GM18868 (cell line): ENCODE data around the gene MAP2K7.
"Not testable (repeated sequence)": the region's sequence is repeated elsewhere in the genome, so short reads cannot be mapped to it uniquely, and the experiment has no call there.

ENCODE experiments used
- ATAC-seq: cut with Tn5 transposase; IDR thresholded peaks from one replicate; pipeline ENCODE4 v1.9.1; 2021; ENCODE audit warnings: mild to moderate bottlenecking, moderate library complexity; ENCODE audit not compliant: unreplicated experiment

The MAP2K7 gene

DNA sequence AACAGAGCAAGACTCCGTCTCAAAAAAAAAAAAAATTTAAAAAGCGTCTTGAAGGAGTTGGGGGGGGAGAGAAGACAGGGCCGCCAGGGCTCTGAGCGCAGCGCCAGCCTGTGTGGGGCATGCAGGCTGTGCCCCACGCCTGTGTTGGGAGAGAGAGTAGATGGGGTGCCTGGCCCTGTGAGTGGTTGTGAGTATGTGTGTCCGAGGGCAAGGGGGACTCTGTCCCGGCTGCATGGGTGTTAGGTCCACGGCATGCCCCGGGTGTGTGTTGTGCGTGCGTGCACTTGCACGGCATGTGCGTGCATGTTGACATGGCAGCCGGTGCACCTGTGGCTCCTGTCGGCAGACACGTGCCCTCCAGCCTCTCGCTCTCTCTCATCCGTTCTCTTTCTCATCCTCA is 3.4 kb downstream of the MAP2K7 start:
- no peak for ATAC-seq

DNA sequence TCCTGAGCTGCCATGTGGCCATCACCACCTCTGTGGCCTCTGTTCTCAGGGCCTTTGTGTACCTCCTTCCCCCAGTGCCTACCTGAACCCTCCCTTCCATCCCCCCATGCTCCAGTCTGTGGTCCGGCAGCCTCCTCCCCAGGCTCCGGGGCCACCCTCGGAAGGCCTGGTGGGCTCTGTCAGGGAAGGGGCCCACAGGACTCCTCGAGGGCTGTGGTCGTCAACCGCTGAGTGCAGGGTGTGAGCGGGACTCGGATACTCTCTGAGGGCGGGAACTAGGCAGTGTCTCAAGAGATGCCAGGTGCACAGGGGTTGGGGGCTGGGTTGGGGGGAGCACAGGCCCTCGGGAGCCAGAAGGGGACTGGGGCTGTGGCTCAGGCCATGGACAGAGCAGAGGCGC is 3.9 kb downstream of the MAP2K7 start:
- ATAC-seq: no peak

DNA sequence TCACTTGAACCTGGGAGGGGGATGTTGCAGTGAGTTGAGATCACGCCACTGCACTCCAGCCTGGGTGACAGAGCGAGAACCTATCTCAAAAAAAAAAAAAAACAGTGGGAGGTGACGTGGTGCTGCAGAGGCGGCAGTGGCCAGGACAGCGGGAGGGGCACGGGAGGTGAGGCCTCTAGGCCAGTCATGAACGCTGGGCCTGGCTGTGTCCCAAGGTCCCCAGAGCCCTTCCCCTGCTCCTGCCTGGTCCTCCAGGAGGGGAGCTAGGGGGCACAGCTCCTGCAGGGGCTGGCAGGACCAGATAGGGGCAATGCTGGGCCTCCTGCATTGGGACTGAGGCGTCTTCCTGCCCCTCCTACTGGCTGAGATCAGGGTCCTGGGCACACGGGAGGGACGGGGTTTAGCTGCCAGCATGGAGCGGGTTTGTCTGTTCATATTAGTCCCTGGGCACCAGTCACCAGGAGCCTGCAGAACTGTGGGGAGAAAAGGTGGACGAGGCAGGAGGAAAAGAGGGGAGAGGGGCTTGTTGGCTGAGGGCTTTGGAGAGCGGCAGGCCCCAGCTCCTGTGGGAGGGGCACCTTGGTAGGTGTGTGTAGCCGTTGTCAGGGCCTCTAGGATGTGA is 4.5 kb downstream of the MAP2K7 start:
- ATAC-seq: no peak

DNA sequence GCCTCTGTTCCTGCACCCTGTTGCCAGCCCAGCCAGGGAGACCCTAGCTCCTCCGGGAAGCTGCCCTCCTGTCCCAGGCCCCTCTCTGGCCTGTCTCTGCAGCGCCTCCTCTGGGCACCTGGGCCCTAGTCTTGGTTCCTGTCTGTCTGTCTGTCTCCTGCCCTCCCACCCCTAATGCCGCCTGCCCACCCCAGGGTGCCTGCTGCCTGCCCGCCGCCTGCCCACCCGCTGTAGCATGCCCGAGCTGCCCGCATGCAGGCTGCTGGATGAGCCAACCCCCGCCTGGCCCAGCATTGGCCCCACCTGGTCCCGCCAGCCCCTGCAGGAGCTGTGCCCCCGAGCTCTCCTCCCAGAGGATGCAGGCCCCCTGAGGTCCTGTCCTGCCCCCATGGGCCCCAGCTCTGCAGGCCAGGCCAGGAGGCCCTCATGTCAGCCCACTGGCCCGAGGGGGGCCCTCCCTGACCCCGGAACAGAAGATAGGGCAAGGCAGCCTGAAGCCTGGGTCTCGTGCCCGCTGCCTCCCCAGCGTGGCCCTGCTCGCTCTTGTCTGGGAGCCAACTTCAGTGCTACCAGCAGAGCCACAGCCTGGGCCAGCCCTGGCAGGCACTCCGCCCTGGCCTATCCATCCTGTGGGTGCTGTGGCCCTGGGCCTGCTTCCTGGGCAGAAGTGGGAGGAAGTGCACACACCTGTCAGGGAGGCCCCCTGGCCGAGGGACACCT is 5.2 kb downstream of the MAP2K7 start:
- ATAC-seq: no peak

DNA sequence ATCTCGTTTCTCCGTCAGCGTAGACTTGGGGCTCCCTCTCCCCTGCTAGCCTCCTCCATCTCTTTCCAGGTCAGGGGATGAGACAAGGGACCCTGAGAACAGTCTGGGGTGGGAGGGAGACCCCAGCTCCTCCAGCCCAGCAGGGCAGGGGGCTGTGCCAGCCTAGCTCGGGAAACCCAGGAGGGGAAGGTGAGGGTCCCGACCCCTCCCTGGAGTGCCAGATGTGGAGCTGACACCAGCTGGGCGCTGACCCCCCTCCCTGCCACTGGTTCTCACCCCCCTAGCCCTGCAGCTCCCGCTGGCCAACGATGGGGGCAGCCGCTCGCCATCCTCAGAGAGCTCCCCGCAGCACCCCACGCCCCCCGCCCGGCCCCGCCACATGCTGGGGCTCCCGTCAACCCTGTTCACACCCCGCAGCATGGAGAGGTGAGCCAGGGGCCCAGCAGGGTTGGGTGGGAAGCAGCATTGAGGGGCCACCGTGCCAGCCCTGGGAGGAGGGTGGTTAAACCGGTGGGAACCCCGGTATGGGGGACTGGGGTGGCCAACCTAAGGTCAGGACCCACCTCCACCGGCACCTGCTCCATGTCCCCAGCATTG is 5.9 kb downstream of the MAP2K7 start:
- no peak for ATAC-seq

DNA sequence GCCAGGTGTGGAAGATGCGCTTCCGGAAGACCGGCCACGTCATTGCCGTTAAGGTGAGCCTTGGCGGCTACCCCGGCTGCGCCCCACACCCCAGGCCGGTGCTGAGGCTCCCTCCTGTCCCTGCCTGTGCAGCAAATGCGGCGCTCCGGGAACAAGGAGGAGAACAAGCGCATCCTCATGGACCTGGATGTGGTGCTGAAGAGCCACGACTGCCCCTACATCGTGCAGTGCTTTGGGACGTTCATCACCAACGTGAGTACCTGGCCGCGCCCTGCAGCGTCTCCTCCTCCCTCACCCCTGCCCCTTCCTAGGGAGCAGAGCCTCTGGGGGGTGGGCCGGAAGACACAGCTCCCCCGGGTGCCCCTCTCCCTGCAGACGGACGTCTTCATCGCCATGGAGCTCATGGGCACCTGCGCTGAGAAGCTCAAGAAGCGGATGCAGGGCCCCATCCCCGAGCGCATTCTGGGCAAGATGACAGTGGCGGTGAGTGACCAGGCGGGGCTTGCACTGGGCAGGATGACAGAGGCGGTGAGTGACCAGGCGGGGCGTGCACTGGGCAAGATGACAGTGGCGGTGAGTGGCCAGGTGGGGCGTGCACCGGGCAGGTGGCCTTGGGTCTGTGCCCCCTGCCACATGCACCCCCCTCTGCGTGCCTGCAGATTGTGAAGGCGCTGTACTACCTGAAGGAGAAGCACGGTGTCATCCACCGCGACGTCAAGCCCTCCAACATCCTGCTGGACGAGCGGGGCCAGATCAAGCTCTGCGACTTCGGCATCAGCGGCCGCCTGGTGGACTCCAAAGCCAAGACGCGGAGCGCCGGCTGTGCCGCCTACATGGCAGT is 6.9 kb downstream of the MAP2K7 start:
- ATAC-seq: no peak

DNA sequence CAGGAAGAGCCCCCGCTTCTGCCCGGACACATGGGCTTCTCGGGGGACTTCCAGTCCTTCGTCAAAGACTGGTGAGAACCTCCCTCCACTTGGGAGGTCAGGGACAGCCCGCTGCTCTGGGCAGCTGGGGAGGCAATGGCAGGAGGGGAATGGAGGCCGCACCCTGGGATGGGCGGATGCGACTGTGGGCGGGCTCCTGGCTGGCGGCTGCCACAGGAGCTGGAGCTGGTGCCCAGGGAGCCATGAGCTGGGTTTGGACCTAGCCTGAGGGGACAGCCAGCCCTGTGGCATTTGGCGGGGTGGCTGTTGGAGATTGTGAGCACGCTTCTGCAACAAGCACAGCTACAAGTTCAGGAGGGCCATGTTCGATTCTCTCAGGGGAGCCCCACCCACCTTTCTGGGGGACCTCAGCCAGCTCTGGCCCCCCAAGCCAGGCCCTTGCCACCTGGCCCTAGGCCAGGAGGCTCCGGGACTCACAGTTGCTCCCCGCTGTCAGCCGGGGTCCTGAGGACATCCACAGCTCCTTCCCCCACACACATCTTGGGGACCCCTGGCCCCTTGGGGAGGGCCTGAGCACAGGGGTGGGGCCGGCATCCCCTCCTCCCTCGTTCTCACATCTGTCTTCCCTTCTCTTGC is 7.9 kb downstream of the MAP2K7 start:
- ATAC-seq: no peak

DNA sequence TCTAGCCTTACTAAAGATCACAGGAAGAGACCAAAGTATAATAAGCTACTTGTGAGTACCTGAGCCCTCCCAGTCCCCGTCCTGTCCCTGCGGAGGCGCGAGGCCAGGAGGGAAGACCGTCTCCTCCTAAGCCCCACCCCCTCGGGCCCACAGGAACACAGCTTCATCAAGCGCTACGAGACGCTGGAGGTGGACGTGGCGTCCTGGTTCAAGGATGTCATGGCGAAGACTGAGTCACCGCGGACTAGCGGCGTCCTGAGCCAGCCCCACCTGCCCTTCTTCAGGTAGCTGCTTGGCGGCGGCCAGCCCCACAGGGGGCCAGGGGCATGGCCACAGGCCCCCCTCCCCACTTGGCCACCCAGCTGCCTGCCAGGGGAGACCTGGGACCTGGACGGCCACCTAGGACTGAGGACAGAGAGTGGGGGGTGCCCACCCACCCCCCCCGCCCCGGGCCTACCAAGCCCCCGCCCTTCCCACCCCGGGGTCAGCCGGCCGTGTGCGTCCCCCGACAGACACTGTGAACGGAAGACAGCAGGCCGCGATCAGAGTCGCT is 8.5 kb downstream of the MAP2K7 start:
- ATAC-seq: no peak

DNA sequence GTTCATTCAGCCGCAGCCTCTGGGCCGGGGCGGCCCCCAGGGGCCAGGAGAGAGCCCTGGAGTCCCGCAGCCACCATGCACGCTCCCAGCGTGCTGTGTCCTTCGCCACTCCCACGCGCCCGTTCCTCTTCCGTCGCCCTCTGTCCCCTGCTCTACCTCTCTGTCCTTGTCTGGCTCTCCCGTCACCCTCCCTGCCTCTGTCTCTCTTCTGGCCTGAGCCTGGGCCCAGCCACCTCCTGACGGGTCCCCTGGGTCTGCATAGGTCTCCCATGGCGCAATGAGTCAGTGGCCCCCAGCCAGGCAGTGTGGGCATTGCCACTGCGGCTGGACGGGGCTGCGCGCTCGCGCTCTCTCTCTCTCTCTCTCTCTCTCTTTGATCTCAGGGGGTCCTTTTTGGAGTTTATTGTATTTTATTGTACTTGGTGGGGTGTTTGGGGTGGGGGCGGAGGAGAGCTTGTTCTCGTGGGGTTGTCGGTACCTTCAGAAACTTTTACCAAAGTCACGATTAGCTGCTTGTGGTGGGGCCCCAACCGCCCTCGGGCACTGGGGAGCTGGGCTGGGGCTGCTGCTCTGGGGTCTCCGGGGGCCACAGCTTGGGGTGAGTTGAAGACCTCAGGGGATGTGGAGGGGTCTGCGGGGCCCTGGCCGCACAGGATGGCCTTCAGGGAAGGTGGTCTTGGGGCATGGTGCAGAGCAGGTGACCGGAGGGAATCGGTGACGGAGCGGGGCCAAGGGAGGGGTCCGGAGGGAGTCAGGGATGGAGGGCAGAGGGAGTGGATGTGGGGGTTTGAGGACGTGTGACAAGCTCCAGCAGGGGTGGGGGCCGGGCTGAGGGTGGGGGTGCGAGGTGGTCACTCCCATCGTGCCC is 9.3 kb downstream of the MAP2K7 start:
- ATAC-seq: no peak

DNA sequence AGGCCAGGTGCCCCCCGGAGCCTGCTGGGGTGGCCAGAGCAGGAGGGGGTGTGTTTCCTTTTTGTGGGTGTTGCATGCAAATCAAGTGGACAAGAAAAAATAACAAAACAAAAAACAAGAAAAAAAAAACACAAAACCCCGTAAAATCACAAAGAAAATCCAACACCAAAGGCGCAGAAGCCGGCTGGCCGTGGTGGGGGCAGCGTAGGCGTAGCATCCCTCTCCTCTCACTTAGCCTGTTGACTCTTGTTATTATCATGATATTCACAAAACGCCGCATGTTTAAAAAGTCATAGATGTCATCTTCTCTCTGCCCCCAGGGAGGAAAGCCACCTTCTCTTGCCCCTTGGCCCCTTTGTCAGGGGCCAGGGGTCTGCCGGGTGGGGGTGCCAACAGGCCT is 10.0 kb downstream of the MAP2K7 start:
- ATAC-seq: no peak

DNA sequence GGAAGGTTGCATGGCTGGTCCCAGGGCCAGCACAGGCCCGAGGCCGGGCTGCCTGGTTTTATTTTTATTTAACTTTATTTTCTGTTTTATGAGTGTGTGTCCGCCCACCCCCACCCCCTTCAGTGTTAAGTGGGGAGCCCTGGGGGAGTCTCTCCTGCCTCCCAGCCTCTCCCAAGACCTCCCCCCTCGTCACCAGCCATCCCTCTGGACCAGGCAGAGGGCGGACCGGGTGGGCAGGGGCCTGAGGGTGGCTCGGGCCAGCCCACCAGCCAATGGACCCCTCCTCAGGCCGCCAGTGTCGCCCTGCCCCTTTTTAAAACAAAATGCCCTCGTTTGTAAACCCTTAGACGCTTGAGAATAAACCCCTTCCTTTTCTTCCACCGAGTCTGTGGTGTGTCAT is 10.4 kb downstream of the MAP2K7 start:
- no peak for ATAC-seq

DNA sequence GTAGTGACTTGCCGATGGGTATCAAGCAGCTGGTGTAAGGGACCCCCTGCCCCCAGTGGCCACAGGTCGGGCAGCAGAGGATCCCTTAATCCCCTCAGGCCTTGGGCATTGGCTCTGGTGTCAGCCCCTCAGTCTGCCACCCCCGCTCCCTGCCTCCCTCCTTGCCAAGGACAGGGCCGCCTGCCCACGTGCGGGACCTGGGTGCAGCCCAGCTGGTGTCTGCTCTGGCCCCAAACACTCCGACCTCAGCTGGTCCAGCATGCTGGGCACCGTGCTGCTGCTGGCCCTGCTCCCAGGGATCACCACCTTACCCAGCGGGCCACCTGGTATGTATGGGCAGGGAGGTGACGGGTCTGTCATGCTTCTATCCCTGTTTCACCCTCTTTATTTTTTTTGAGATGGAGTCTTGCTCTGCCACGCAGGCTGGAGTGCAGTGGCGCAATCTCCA is 10.9 kb downstream of the MAP2K7 start, which contains the start of gene TGFBR3L:
Gene TGFBR3L, plus strand, starts transcription at position 233 of the 448 bp plus-strand sequence.
- ATAC-seq: no peak

DNA sequence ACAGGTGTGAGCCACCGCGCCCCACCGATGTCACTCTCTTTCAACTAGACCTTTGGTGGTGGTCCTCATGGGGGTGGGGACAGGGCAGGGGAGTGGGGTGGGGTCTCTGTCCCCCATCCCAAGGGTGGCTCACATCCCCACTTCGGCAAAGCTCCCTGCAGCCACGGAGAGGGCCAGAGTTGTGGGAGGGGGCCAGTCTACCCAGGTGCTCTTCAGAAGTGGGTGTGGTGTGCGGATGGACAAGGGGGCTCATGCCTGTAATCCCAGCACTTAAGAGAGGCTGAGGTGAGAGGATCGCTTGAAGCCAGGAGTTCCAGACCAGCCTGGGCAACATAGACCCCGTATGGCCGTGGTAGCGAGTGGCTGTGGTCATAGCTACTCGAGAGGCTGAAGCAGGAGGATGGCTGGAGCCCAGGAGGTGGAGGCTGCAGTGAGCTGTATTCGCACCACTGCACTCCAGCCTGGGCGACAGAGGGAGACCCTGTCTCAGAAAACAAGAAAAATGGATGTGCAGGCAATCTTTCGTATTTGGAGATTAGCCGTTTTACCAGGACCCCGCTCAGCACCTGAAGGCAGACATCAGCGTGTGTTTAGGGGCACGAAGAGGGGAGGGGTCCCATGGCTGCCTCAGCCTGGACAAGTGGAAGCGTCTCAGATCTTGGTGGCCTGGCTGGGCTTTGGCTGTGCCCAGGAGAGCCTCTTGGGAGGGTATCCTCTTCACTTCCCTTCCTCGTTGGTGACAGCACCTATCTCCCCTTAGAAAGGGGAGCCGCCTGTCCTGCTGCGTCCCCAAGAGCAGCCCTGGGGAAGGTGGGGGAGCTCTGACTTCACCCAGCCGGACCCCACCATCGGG is 11.8 kb downstream of the MAP2K7 start:
- no peak for ATAC-seq

DNA sequence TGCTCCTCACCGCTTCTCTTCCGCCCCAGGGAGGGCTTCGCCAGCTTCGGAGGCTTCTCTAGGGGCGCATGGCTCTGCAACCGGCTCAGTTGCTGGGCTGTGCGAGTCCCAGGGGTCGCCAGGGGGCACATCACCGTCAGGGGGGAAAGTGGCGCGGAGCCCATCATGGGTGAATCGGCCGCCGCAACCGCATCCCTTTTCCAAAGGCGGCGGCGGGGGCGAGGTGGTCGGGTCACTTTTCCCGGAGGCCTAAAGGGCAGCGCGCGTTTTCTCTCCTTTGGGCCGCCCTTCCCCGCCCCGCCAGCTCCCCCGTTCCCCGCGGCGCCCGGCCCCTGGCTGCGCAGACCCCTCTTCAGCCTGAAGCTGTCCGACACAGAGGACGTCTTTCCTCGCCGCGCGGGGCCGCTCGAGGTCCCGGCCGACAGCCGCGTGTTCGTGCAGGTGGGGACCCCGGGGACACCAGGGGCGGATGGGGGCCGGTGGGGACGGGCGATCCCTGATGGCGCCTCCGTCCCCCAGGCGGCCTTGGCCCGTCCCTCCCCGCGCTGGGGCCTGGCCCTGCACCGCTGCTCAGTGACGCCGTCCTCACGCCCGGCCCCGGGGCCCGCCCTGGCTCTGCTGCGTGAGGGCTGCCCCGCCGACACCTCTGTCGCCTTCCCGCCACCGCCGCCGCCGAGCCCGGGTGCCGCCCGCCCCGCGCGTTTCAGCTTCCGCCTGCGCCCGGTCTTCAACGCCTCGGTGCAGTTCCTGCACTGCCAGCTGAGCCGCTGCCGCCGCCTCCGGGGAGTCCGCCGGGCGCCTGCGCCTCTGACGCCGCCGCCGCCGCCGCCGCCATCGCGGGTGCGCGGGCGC is 12.7 kb downstream of the MAP2K7 start:
- ATAC-seq: no peak

DNA sequence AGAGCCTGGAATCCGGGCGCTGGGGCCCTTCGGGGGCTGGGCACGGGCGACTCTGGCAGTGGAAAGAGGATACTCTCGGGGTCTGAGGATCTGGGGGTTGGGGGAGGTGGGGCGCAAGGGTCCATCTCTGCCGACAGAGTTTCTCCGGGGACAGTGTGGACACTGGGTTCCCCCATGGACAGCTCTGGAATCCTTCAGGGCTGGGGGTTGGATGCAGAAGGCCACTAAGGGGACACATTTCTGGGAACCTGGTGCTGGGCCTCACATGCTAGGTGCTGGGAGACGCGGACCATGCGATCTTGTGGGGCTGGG is 13.2 kb downstream of the MAP2K7 start:
- ATAC-seq: no peak

DNA sequence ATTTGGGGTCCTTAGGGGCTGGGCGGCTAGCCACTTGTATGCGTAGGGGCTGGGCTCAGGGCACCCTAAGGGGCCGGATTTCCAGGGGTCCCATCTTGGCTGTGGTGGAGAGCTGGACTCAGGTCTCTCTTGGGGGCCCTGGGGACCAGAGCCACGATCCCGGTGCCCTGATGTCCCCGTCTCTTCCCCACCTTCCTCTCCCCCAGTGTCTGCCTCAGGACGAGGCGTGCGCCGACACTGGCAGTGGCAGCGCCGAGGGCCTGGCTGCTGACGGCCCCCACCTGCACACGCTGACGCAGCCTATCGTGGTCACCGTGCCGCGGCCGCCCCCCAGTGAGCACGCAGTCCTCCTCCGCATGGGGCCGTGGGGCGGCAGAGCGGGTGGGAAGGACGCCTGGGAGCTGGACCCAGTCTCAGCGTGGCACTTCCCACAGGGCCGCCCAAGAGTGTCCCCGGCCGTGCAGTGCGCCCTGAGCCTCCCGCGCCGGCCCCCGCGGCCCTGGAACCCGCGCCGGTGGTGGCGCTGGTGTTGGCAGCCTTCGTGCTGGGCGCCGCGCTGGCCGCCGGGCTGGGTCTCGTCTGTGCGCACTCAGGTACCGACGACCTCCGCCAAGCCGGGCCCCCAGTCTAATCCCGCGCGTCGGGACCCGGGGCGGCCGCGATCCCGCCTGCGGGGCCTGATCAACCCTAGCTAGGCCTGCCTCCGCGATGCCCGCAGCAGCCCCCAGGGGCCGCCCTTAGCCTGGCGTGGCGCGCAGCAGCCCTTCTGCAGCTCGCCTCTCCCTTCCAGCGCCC is 13.8 kb downstream of the MAP2K7 start:
- no peak for ATAC-seq

DNA sequence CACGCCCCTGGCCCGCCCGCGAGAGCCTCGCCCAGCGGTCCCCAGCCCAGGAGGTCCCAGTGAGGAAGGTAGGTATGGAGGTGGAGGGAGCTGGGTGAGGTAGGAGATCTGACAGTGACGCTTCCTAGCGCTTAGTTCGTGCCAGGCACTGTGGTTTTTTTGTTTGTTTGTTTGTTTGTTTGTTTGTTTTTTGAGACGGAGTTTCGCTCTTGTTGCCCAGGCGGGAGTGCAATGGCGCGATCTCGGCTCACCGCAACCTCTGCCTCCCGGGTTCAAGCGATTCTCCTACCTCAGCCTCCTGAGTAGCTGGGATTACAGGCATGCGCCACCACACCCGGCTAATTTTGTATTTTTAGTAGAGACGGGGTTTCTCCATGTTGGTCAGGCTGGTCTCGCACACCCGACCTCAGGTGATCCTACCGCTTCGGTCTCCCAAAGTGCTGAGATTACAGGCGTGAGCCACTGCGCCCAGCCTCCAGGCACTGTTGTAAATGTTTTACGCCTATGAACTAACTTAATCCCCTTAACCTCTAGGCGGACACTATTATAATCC is 14.5 kb downstream of the MAP2K7 start:
- not testable (repeated sequence) for ATAC-seq
